ENCODE measurements around the gene ALOX5AP.

The ALOX5AP gene

DNA sequence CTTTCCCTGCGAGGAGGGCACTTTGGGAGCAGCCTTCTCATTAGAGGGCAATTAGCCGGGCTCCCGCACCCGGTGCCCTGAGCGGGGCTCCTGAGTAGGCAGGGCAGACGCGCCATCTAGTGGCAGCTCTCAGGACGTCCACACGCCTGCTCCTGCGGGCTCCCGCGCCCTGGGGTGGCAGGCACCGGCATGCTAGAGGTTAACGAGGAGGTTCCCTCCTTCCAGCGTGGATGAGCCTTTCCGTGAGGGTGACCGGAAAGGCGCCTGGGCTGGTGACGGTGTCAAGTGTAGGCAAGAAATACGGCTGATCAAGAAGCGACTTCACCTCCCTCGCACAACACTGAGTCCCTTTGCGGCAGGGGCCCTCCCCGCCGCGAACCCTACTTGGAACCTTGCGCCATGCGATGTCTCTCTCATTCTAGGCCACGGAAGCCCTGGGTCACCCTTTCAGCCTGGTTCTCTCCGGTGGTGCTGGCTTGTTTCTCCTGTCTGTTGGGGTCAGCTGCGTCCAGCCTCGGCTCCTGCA lies 67.7 kb downstream of the ALOX5AP start:
- DNase-seq = peak; percentile 81

DNA sequence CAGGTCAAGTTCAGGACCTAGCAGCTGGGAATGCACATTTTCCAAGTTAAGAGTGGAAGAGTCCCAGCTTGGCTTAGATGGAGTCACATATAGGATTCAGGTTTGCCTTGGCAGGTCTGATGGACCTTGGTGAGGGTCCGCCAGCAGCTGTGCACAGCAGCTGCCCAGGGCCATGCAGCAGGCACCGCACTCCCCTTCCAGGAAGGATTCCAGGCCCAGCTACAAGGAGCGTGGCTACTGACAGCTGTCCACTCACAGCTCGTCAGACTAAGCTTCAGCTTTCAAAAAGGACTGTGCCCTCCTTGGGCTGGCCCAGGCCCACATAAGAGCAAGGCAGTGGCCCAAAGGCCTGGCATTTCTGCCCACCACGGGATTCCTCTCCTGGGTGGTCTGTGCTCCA lies 68.4 kb downstream of the ALOX5AP start:
- DNase-seq = no peak

DNA sequence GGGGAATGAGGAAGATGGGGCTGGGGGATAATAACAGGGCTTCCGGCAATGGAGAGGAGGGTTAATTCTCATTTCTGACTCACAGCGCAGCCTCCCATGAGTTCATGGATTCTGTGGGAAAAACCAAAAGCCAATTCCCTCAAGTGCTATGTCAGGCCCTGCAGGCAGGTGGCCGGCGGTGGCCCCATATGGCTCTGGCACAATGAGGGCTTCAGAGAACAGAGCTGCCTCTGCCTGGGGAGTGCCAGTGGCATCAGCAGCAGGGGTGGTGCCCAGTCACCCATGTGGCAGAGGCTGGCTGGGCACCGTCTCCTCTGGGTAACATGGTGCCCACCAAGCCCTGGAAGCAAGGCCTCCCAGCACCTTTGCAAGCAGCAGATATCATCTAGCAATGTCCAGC lies 69.1 kb downstream of the ALOX5AP start:
- no peak for DNase-seq

DNA sequence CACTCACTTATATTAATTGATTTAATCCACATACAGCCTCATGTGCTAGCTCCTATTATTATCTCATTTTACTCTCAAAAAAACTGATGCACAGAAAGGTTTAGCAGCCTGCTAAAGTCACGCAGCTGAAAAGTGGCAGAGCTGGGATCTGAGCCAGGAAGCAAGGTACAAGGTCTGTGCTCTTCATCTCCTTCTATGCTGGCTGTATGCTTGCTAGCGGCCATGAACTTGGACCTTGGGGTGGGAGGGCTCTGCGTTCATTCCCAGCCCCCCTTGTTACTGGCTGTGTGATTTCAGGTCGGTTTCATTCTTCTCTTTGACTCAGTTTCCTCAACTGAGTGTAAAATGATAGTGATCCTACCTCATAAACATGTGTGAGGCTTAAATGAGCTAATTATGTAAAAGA lies 69.8 kb downstream of the ALOX5AP start:
- DNase-seq = no peak

DNA sequence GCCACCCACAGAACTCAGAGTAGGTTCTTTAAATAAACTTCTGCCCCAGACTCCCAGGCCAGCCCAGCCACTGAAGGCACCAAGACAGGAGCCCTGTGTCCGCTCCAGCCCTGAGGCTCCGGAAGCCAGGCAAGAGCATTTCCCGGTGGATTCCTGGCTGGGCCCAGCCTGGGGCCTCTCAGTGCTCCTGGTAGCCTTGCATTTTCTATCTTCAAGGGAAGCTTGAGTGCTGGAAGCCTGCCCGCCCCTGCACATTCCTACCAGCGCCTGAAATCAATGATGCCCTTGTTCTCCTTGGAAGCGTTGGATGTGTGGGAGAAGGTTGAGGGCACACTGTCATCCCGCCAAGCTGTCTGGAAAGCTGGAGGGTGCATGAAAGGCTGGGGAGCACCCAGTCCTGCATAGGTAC lies 70.3 kb downstream of the ALOX5AP start:
- DNase-seq = no peak

DNA sequence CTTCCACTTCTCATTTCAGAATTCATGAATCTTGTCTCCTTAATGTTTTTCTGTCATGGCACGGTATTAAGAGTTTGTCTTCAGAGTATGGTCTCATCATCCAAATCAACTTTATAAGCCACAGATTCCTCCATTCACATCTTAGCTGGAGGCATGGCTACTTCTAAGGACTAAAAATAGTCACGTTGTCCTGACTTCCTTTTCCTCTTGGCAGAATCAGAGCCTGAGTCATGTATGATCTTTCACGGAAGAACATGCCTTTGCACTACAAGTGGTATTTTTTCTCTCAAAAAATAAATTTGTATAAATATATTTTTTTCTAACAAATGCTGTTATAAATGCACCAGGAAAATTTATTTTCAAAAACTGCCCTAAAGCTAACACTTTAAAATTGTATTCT lies 71.4 kb downstream of the ALOX5AP start:
- DNase-seq = no peak

DNA sequence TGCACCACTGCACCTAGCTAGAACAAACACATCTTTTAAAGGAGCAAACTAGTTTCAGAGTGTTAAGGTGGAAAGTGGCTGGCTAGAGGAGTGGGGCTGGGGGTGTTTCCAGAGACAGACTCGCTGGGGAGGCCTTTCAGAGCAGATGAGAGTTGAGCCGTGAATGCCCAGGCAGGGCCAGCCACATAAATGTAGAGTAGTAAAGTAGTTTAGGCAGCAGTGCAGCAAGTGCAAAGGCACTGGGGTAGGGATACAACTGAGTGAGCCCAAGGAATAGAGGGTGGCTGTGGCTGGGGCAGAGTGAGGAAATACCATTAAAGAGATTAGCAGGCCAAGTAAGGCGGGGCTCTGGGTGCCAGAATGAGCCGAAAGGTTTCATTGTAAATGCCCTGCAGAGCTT lies 72.0 kb downstream of the ALOX5AP start:
- DNase-seq = no peak

DNA sequence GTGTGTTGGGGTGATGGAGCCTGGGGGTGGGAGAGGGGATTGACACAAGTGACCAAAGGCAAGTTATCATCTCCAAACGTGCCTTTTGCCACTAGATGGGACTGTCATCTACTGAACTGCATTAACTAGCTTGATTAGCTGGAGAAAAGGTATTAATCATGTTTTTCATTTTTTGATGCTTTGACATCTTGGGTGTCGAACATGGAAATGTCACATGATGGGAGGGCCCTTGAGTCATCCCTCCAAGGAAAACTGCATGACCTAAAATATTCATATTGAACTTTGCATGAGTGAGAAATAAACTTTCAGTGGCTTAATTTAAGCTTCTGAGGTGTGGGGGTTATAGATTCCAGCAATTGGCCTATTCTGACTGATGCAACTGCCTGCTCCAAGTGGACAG lies 73.3 kb downstream of the ALOX5AP start:
- DNase-seq = no peak

DNA sequence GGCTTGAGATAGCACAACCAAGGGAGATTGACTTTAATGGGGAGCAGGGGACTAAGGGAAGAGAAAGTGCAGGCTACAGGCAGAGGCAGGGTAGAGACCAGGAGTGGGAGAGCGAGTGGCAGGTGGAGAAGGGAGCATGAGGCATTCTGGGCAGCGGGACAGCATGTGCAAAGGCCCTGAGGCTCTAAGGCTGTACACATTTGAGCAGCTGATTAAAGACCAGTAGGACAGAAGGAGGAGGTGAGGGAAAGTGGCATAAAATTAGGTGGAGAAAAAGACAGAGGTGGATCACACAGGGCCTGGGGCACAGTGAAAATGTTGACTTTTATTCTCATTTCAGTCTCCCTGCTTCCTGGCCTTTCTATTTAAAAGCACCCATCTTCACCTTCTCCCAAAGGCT lies 74.4 kb downstream of the ALOX5AP start:
- no peak for DNase-seq

DNA sequence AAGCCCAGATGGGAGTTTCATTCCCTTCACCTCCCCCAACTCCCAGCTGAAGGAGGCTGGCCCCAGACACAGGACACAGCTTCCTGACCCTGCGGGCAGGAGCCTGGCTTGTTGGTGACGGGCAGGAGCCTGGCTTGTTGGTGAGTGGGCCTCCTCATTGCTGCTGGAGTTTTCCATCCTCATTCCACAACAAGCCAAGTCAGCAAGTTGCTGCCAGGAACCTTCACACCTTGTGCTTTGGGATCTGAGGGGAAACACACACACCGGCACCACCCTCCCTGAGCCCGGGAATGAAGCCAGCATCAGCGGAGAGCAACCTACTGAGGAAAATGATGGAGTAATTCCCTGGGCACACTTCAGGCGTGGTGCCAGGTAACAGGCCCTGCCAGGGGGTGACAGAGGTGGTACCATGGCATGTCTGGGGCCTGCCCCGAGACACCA lies 74.9 kb downstream of the ALOX5AP start:
- no peak for DNase-seq

DNA sequence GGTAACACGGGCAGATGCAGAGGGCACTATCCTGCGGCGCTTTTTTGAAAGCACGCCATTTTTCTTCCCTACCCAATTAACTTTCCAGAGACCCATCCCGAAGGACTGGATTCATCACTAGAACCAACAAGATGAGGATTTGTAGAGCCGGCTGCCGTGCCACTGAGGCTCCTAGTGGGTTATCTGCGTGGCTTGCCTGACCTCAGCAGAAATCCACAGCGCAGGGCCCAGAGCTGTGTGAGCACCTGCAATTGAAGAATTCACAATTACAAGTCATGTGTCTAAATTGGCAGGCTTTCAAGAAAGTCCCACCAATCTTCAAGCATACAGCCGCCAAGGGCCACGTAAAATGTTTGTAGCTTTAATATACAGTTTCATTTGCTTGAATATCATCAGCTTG lies 75.5 kb downstream of the ALOX5AP start:
- DNase-seq = no peak

Measured in CD4-positive, alpha-beta T cell treated with Interleukin-4 for 1 hour (primary cell).